H9 (cell line): Measurements from ENCODE around the gene CABS1. TPM values are rescaled to one million over a fixed set of nuclear protein-coding genes. Genes with fewer than 3 reads are reported as not detected.

Experiments
- DNase-seq: peaks from one replicate; pipeline ENCODE4 v3.0.0-alpha.2; 2017
- H2AFZ ChIP-seq: one replicate; pipeline ENCODE4 v1.6.1; 2013; ENCODE audit warnings: mild to moderate bottlenecking, low read length, control low read depth, moderate library complexity
- H2AK5ac ChIP-seq: 2 replicates; pipeline ENCODE4 v1.6.1; 2013; ENCODE audit warnings: low read length, control low read depth, mixed read lengths; ENCODE audit not compliant: insufficient read length
- H2BK120ac ChIP-seq: one replicate; pipeline ENCODE4 v1.6.1; 2013; ENCODE audit warnings: low read depth, mild to moderate bottlenecking, low read length, control low read depth, inconsistent platforms; ENCODE audit not compliant: poor library complexity, severe bottlenecking
- H2BK12ac ChIP-seq: 2 replicates; pipeline ENCODE4 v1.6.1; 2013; ENCODE audit warnings: low read length, control low read depth, mixed read lengths, low read depth; ENCODE audit not compliant: insufficient read length
- H2BK15ac ChIP-seq: 2 replicates; pipeline ENCODE4 v1.6.1; 2013; ENCODE audit warnings: low read depth, low read length, control low read depth
- H2BK20ac ChIP-seq: one replicate; pipeline ENCODE4 v1.6.1; 2013; ENCODE audit warnings: low read depth, mild to moderate bottlenecking, low read length, control low read depth, inconsistent platforms; ENCODE audit not compliant: poor library complexity, severe bottlenecking
- H2BK5ac ChIP-seq: 2 replicates; pipeline ENCODE4 v1.6.1; 2013; ENCODE audit warnings: low read length, control low read depth, mixed read lengths; ENCODE audit not compliant: insufficient read length
- H3K14ac ChIP-seq: 2 replicates; pipeline ENCODE4 v1.6.1; 2013; ENCODE audit warnings: low read length, control low read depth; ENCODE audit not compliant: insufficient read depth
- H3K18ac ChIP-seq: 2 replicates; pipeline ENCODE4 v1.6.1; 2013; ENCODE audit warnings: low read depth, mild to moderate bottlenecking, mixed read lengths, low read length, control low read depth; ENCODE audit not compliant: insufficient read length
- H3K23ac ChIP-seq: 2 replicates; pipeline ENCODE4 v1.6.1; 2013; ENCODE audit warnings: low read length, control low read depth, mixed read lengths, low read depth; ENCODE audit not compliant: insufficient read length
- H3K23me2 ChIP-seq: 2 replicates; pipeline ENCODE4 v1.6.1; 2013; ENCODE audit warnings: low read depth, mild to moderate bottlenecking, mixed read lengths, low read length, control low read depth; ENCODE audit not compliant: insufficient read length, poor library complexity, severe bottlenecking
- H3K27ac ChIP-seq: 2 replicates; pipeline ENCODE4 v1.5.1; 2013; ENCODE audit warnings: low read length, control low read depth, mixed read lengths, low read depth; ENCODE audit not compliant: insufficient read length
- H3K27me3 ChIP-seq: 2 replicates; pipeline ENCODE4 v1.6.1; 2013; ENCODE audit warnings: low read length, control low read depth, inconsistent platforms; ENCODE audit not compliant: insufficient read depth
- H3K4ac ChIP-seq: 2 replicates; pipeline ENCODE4 v1.6.1; 2013; ENCODE audit warnings: low read depth, mild to moderate bottlenecking, control low read depth, inconsistent platforms, low read length, moderate library complexity
- H3K4me1 ChIP-seq: 2 replicates; pipeline ENCODE4 v1.6.1; 2013; ENCODE audit warnings: low read length, control low read depth, inconsistent platforms; ENCODE audit not compliant: insufficient read depth
- H3K4me2 ChIP-seq: 2 replicates; pipeline ENCODE4 v1.6.1; 2013; ENCODE audit warnings: low read length, control low read depth, mixed read lengths; ENCODE audit not compliant: insufficient read length, insufficient read depth
- H3K56ac ChIP-seq: 2 replicates; pipeline ENCODE4 v1.6.1; 2013; ENCODE audit warnings: low read depth, mild to moderate bottlenecking, mixed read lengths, low read length, control low read depth; ENCODE audit not compliant: insufficient read length
- H3K79me1 ChIP-seq: 2 replicates; pipeline ENCODE4 v1.6.1; 2013; ENCODE audit warnings: low read depth, mild to moderate bottlenecking, moderate library complexity, low read length, control low read depth, inconsistent platforms; ENCODE audit not compliant: insufficient read depth, poor library complexity, severe bottlenecking
- H3K79me2 ChIP-seq: 2 replicates; pipeline ENCODE4 v1.6.1; 2013; ENCODE audit warnings: low read length, control low read depth, inconsistent platforms; ENCODE audit not compliant: insufficient read depth
- H3K9ac ChIP-seq: 2 replicates; pipeline ENCODE4 v1.6.1; 2013; ENCODE audit warnings: low read length, control low read depth, mixed read lengths; ENCODE audit not compliant: insufficient read length; ENCODE audit errors: extremely low read depth
- H3K9me3 ChIP-seq: one replicate; pipeline ENCODE4 v1.6.1; 2013; ENCODE audit warnings: low read depth, low read length, inconsistent platforms; ENCODE audit not compliant: control insufficient read depth
- H3T11ph ChIP-seq: one replicate; pipeline ENCODE4 v1.6.1; 2013; ENCODE audit warnings: mild to moderate bottlenecking, low read length, control low read depth, inconsistent platforms
- H4K20me1 ChIP-seq: one replicate; pipeline ENCODE4 v1.6.1; 2013; ENCODE audit not compliant: control insufficient read depth, insufficient read length, insufficient read depth
- H4K5ac ChIP-seq: 2 replicates; pipeline ENCODE4 v1.6.1; 2013; ENCODE audit warnings: low read depth, mild to moderate bottlenecking, mixed read lengths, low read length, control low read depth; ENCODE audit not compliant: insufficient read length
- H4K8ac ChIP-seq: replicated peaks from 2 replicates; pipeline ENCODE4 v1.6.1; 2013; ENCODE audit warnings: low read length, control low read depth, mixed read lengths, low read depth; ENCODE audit not compliant: insufficient read length
- H4K91ac ChIP-seq: 2 replicates; pipeline ENCODE4 v1.6.1; 2013; ENCODE audit warnings: low read depth, mild to moderate bottlenecking, moderate library complexity, mixed read lengths, low read length, control low read depth; ENCODE audit not compliant: insufficient read length
- H3K27ac Mint-ChIP-seq, 3 experiments: 2 replicates in 2 of 3; 3 replicates in 1 of 3; pipeline ENCODE4 v1.8.0; 2020 to 2021; ENCODE audit warnings: mixed read lengths in 3 of 3, mild to moderate bottlenecking in 1 of 3, moderate library complexity in 1 of 3
- H3K27me3 Mint-ChIP-seq: 2 replicates; pipeline ENCODE4 v1.8.0; 2021; ENCODE audit warnings: low read depth, mild to moderate bottlenecking, moderate library complexity, mixed read lengths
- H3K36me3 Mint-ChIP-seq, 3 experiments: 2 replicates in 2 of 3; 3 replicates in 1 of 3; pipeline ENCODE4 v1.8.0; 2020 to 2021; ENCODE audit warnings: low read depth in 3 of 3, mixed read lengths in 3 of 3; ENCODE audit not compliant: insufficient read depth in 1 of 3
- H3K4me1 Mint-ChIP-seq, 2 experiments: 2 replicates each; pipeline ENCODE4 v1.8.0; 2020; ENCODE audit warnings: mixed read lengths in 2 of 2
- H3K4me3 Mint-ChIP-seq, 2 experiments: 2 replicates in 1 of 2; 3 replicates in 1 of 2; pipeline ENCODE4 v1.8.0; 2020 to 2021; ENCODE audit warnings: mild to moderate bottlenecking in 2 of 2, mixed read lengths in 2 of 2, moderate library complexity in 1 of 2
- H3K9me3 Mint-ChIP-seq, 2 experiments: 2 replicates in 1 of 2; 3 replicates in 1 of 2; pipeline ENCODE4 v1.8.0; 2020; ENCODE audit warnings: mild to moderate bottlenecking in 2 of 2, mixed read lengths in 2 of 2, moderate library complexity in 1 of 2
- CTCF ChIP-seq: fragments of 200-600 bp; sonication (generic); conservative IDR thresholded peaks from 3 replicates; pipeline ENCODE4 v1.8.0; 2021; ENCODE audit warnings: antibody characterized with exemption, mild to moderate bottlenecking
- WGBS: extraction: QIAGEN DNeasy Blood & Tissue Kit; methylation state at CpG from one replicate; pipeline ENCODE4 v1.1.7; 2013; ENCODE audit warnings: missing lambda C conversion rate, low lambda C conversion rate, mixed read lengths; ENCODE audit not compliant: insufficient read length; ENCODE audit errors: extremely low coverage; 5-methylcytosine and 5-hydroxymethylcytosine counted together
- total RNA-seq: library from RNA; stranded (reverse); gene quantifications from 2 replicates; pipeline ENCODE4 v1.2.1, GENCODE V29; 2021

Gene CABS1
- total RNA-seq, 1 experiment from 2014 or later, result 0.15 TPM

DNA sequence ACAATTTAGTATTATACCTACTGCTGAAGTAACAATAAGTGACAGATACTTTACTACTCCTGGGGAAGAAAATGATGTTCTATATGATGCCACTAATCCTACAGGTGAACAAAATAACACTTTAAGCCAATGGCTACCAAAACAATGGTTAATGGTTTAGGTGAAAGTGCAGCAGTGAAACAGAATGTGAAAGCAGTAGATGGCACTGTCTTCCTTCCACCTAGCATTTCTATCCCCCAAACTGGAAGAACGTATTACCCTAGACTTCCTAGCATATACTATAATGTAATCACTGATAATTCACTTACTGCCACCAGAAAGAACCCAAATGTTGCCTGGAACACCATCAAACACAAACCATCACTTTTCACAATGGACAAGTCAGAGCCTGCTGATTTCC is 18.9 kb upstream of the CABS1 start:
- H3K56ac ChIP-seq, result no peak overlapping the region
- H2BK120ac ChIP-seq, result no peak overlapping the region
- H2AK5ac ChIP-seq, result no peak overlapping the region
- no peaks in the 10 kb centered on the region for H3K4me1 ChIP-seq
- no peak overlapping the region for H3K27ac Mint-ChIP-seq
- no peak overlapping the region for H2BK15ac ChIP-seq
- no peak overlapping the region for H3K4me3 Mint-ChIP-seq
- no peak overlapping the region for H3T11ph ChIP-seq
- H3K4me2 ChIP-seq, result no peak overlapping the region
- no peak overlapping the region for H4K91ac ChIP-seq
- H2BK5ac ChIP-seq, result no peak overlapping the region
- no peaks in the 10 kb centered on the region for H4K20me1 ChIP-seq
- no peak overlapping the region for H3K23ac ChIP-seq
- no peak overlapping the region for H3K9ac ChIP-seq
- DNase-seq, result no peak
- H3K4ac ChIP-seq, result no peak overlapping the region
- no CpG with 5 or more reads among the region's 1 CpG for WGBS
- no peak overlapping the region for H3K27ac ChIP-seq
- H3K79me1 ChIP-seq, result no peaks in the 10 kb centered on the region
- H4K8ac ChIP-seq, result no peak overlapping the region
- H3K9me3 Mint-ChIP-seq, result peaks cover 0 to 5% of the 10 kb centered on the region in 2 experiments; a peak in 1 of 5 replicates
- H3K27me3 Mint-ChIP-seq, result no peaks in the 10 kb centered on the region
- H3K14ac ChIP-seq, result no peak overlapping the region
- H3K27me3 ChIP-seq, result no peaks in the 10 kb centered on the region
- H3K79me2 ChIP-seq, result no peaks in the 10 kb centered on the region
- H3K36me3 Mint-ChIP-seq, result 0 out of 7 replicates have a peak, but pooled peaks cover 0 to 3% (median 0%) of the 10 kb centered on the region in 3 experiments
- H4K5ac ChIP-seq, result no peak overlapping the region
- no peak overlapping the region for H3K18ac ChIP-seq
- no peak overlapping the region for H2AFZ ChIP-seq
- H3K4me1 Mint-ChIP-seq, result peaks cover 10 to 23% of the 10 kb centered on the region in 2 experiments
- H2BK20ac ChIP-seq, result no peak overlapping the region
- peak; percentile 42; the same call in 2 of the 3 replicates for TF ChIP-seq CTCF
- H3K23me2 ChIP-seq, result no peaks in the 10 kb centered on the region
- H3K9me3 ChIP-seq, result no peaks in the 10 kb centered on the region
- H2BK12ac ChIP-seq, result no peak overlapping the region
